SU-DHL-6 (cell line): Measurements from ENCODE around the gene KSR1.

Experiments used
- H2AFZ ChIP-seq: fragments of 200-600 bp; sonication (generic); 2 replicates; pipeline ENCODE4 v1.6.1; 2014; ENCODE audit warnings: low read depth, mild to moderate bottlenecking, moderate library complexity, mixed read lengths, antibody characterized with exemption, low read length; ENCODE audit not compliant: severe bottlenecking
- H3F3A ChIP-seq: fragments of 200-600 bp; shearing (Covaris generic); 2 replicates; pipeline ENCODE4 v1.6.0; 2016; ENCODE audit warnings: antibody characterized with exemption, mild to moderate bottlenecking; ENCODE audit not compliant: insufficient read depth
- H3K27ac ChIP-seq: fragments of 200-600 bp; sonication (generic); 2 replicates; pipeline ENCODE4 v1.5.1; 2016; ENCODE audit warnings: low read depth, mild to moderate bottlenecking, low read length, moderate library complexity, mixed read lengths
- H3K27me3 ChIP-seq: fragments of 200-600 bp; sonication (generic), shearing (Covaris generic); 2 replicates; pipeline ENCODE4 v1.6.0; 2014; ENCODE audit warnings: mild to moderate bottlenecking, low read length
- H3K36me3 ChIP-seq: fragments of 200-600 bp; sonication (generic); 2 replicates; pipeline ENCODE4 v1.6.1; 2014; ENCODE audit warnings: mild to moderate bottlenecking, low read length, mixed read lengths
- H3K4me2 ChIP-seq: fragments of 300-600, 200-600 bp; shearing (Covaris generic), sonication (generic); 2 replicates; pipeline ENCODE4 v1.6.0; 2014; ENCODE audit warnings: low read length, low read depth, mild to moderate bottlenecking; ENCODE audit not compliant: poor library complexity, severe bottlenecking
- H3K4me3 ChIP-seq: fragments of 200-600 bp; sonication (generic); 2 replicates; pipeline ENCODE4 v1.5.1; 2014; ENCODE audit warnings: antibody characterized with exemption, low read length, mild to moderate bottlenecking, mixed read lengths; ENCODE audit not compliant: insufficient read depth, poor library complexity, severe bottlenecking
- H3K79me2 ChIP-seq: fragments of 200-600 bp; sonication (generic); 2 replicates; pipeline ENCODE4 v1.6.1; 2014; ENCODE audit warnings: mild to moderate bottlenecking, low read length, moderate library complexity; ENCODE audit not compliant: insufficient read depth
- H3K9ac ChIP-seq: fragments of 200-600 bp; sonication (generic); 2 replicates; pipeline ENCODE4 v1.7.0; 2014; ENCODE audit warnings: mild to moderate bottlenecking, low read length
- H3K9me2 ChIP-seq: fragments of 200-600 bp; sonication (generic); replicated peaks from 2 replicates; pipeline ENCODE4 v1.6.1; 2014; ENCODE audit warnings: low read length; ENCODE audit not compliant: insufficient read depth
- H3K9me3 ChIP-seq: fragments of 200-600 bp; sonication (generic); 2 replicates; pipeline ENCODE4 v1.6.1; 2014; ENCODE audit warnings: low read length, mixed read lengths; ENCODE audit not compliant: insufficient read depth
- H4K20me1 ChIP-seq: fragments of 200-600 bp; sonication (generic); 2 replicates; pipeline ENCODE4 v1.6.1; 2014; ENCODE audit warnings: low read depth, mild to moderate bottlenecking, antibody characterized with exemption, low read length, moderate library complexity, mixed read lengths
- CTCF ChIP-seq: fragments of 200-600 bp; sonication (generic); IDR thresholded peaks from one replicate; pipeline ENCODE4 v1.5.1; 2017; ENCODE audit warnings: antibody characterized with exemption, mild to moderate bottlenecking, low read length, moderate library complexity; ENCODE audit not compliant: insufficient read depth, poor library complexity, severe bottlenecking
- EZH2phosphoT487 ChIP-seq: fragments of 200-600 bp; sonication (generic), shearing (Covaris generic); conservative IDR thresholded peaks from 2 replicates; pipeline ENCODE4 v1.6.1; 2018; ENCODE audit warnings: mild to moderate bottlenecking, antibody characterized with exemption, low read length, moderate library complexity, mixed read lengths

KSR1 gene

GRCh38 chr17:27489045-27489715 is 32.9 kb downstream of the KSR1 start:
- TF ChIP-seq CTCF = no peak
- no peak for TF ChIP-seq EZH2phosphoT487
- no peaks in the 10 kb centered on the region for H3K27me3 ChIP-seq
- no peaks in the 10 kb centered on the region for H3K9me2 ChIP-seq
- no peak overlapping the region for H2AFZ ChIP-seq
- H3K9me3 ChIP-seq = no peaks in the 10 kb centered on the region
- no peaks in the 10 kb centered on the region for H3K36me3 ChIP-seq
- no peak overlapping the region for H3K27ac ChIP-seq
- no peaks in the 10 kb centered on the region for H3K79me2 ChIP-seq
- no peaks in the 10 kb centered on the region for H3F3A ChIP-seq
- H3K4me2 ChIP-seq = no peak overlapping the region
- no peak overlapping the region for H3K4me3 ChIP-seq
- H3K9ac ChIP-seq = no peak overlapping the region
- H4K20me1 ChIP-seq = no peaks in the 10 kb centered on the region

GRCh38 chr17:27490391-27490790 is 34.1 kb downstream of the KSR1 start:
- H3K27ac ChIP-seq = no peak overlapping the region
- no peaks in the 10 kb centered on the region for H3F3A ChIP-seq
- no peak for TF ChIP-seq CTCF
- no peak for TF ChIP-seq EZH2phosphoT487
- H3K4me2 ChIP-seq = no peak overlapping the region
- no peaks in the 10 kb centered on the region for H3K27me3 ChIP-seq
- no peaks in the 10 kb centered on the region for H3K9me3 ChIP-seq
- H3K4me3 ChIP-seq = no peak overlapping the region
- H3K79me2 ChIP-seq = no peaks in the 10 kb centered on the region
- H3K36me3 ChIP-seq = no peaks in the 10 kb centered on the region
- H3K9me2 ChIP-seq = no peaks in the 10 kb centered on the region
- H2AFZ ChIP-seq = no peak overlapping the region
- no peak overlapping the region for H3K9ac ChIP-seq
- H4K20me1 ChIP-seq = no peaks in the 10 kb centered on the region

- H4K20me1 ChIP-seq = no peaks in the 10 kb centered on the region
- H2AFZ ChIP-seq = no peak overlapping the region
- no peak overlapping the region for H3K9ac ChIP-seq
- no peaks in the 10 kb centered on the region for H3K79me2 ChIP-seq
- H3K27me3 ChIP-seq = no peaks in the 10 kb centered on the region
- H3K9me3 ChIP-seq = no peaks in the 10 kb centered on the region
- no peak for TF ChIP-seq EZH2phosphoT487
- no peak for TF ChIP-seq CTCF
- H3F3A ChIP-seq = no peaks in the 10 kb centered on the region
- H3K4me2 ChIP-seq = no peak overlapping the region
- no peak overlapping the region for H3K4me3 ChIP-seq
- no peak overlapping the region for H3K27ac ChIP-seq
- no peaks in the 10 kb centered on the region for H3K36me3 ChIP-seq
- no peaks in the 10 kb centered on the region for H3K9me2 ChIP-seq
Observed at GRCh38 chr17:27491713-27492190, 35.5 kb downstream of the KSR1 start.
